NCI-H187 (cell line): Measurements from ENCODE around the gene NFYC.

ENCODE experiments used
- DNase-seq, 2 experiments: peaks; one replicate each; lab custom pipeline; 2025; lab: John Stamatoyannopoulos, UW

NFYC gene

GRCh38 chr1:40760984-40761383 lies 69.5 kb downstream of the NFYC start:
- DNase-seq, result no peak

GRCh38 chr1:40762144-40762923 lies 70.8 kb downstream of the NFYC start:
- no peak for DNase-seq

- no peak for DNase-seq
These were observed 72.4 kb downstream of the NFYC start for GRCh38 chr1:40763742-40764532.

- no peak for DNase-seq
These were observed 73.5 kb downstream of the NFYC start for GRCh38 chr1:40764981-40765380.

- DNase-seq, result no peak
These were observed 74.5 kb downstream of the NFYC start for GRCh38 chr1:40766017-40766416.

GRCh38 chr1:40766560-40766959 lies 75.1 kb downstream of the NFYC start:
- no peak for DNase-seq

- DNase-seq, result no peak
These were observed 76.9 kb downstream of the NFYC start for GRCh38 chr1:40768146-40768990.

GRCh38 chr1:40769815-40770214 lies 78.3 kb downstream of the NFYC start:
- no peak for DNase-seq

- no peak for DNase-seq
These were observed 79.0 kb downstream of the NFYC start for GRCh38 chr1:40770296-40771070.

- no peak for DNase-seq
These were observed 80.8 kb downstream of the NFYC start for GRCh38 chr1:40772146-40772955.

- no peak for DNase-seq
These were observed 82.3 kb downstream of the NFYC start for GRCh38 chr1:40773748-40774265.

GRCh38 chr1:40774266-40774998 lies 82.9 kb downstream of the NFYC start:
- no peak for DNase-seq

- DNase-seq, result no peak
These were observed 85.0 kb downstream of the NFYC start for GRCh38 chr1:40776236-40777072.

GRCh38 chr1:40777224-40777970 lies 85.9 kb downstream of the NFYC start:
- no peak for DNase-seq

GRCh38 chr1:40780678-40781607 lies 89.4 kb downstream of the NFYC start:
- DNase-seq, result no peak

- DNase-seq, result no peak
These were observed 90.1 kb downstream of the NFYC start for GRCh38 chr1:40781608-40781971.

- no peak for DNase-seq
These were observed 91.0 kb downstream of the NFYC start for GRCh38 chr1:40782371-40782956.
